GM19395 (cell line): Measurements from ENCODE around the gene SDCBP2.

Source experiments
- ATAC-seq: cut with Tn5 transposase; IDR thresholded peaks from one replicate; pipeline ENCODE4 v1.9.1; 2021; ENCODE audit warnings: mild to moderate bottlenecking, moderate library complexity; ENCODE audit not compliant: unreplicated experiment

The SDCBP2 gene

GRCh38 chr20:1328680-1329330, at the start of gene SDCBP2:
TSS of gene SDCBP2 (minus strand) at chr20:1329139. CDS start at chr20:1320416, 8,723 bp downstream.
- no peak for ATAC-seq

DNA sequence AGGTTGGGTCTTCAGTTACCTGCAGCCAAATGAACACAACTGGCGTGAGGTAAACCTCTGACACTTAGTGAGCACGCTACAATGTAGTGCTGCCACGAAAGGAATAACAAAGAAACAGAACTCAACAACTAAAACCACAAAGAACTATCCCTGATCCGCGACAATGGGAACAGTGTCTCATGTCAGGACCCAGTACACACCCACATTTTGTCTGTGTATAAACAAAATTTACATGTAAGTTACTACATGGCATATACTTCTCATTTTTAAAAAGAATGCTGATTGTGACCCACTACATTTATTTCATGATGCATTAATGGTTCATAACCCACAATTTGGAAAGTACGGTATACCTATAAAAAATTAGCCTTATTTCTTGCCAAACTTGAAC, 49.8 kb upstream of the SDCBP2 start:
- no peak for ATAC-seq

- ATAC-seq: no peak
Measured at GRCh38 chr20:1377984-1378734, 49.2 kb upstream of the SDCBP2 start.

DNA sequence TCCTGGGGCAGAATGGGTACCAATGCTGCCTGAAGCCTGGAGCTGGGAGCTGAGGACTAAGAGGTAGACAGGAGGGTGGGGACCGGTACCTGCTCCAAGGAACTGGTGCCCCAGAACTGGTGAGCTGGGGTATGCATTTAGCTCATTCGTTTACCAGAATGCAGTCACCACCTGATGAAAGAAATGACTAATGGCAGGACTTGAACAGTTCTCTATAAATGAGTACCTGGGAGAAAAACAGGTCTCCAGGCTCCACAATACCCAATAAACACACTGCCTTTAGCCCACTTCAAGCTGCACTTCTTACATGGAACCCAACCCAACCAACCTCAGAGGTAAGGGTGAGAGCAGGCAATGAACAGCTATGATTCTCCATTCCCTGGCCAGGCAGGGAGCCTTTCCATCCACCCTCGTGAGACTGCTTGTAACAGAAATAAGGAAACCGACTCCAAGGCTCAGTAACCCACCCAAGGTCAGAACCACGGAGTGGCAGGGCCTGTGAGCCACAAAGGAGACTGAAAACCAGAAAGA, 48.5 kb upstream of the SDCBP2 start:
- no peak for ATAC-seq

DNA sequence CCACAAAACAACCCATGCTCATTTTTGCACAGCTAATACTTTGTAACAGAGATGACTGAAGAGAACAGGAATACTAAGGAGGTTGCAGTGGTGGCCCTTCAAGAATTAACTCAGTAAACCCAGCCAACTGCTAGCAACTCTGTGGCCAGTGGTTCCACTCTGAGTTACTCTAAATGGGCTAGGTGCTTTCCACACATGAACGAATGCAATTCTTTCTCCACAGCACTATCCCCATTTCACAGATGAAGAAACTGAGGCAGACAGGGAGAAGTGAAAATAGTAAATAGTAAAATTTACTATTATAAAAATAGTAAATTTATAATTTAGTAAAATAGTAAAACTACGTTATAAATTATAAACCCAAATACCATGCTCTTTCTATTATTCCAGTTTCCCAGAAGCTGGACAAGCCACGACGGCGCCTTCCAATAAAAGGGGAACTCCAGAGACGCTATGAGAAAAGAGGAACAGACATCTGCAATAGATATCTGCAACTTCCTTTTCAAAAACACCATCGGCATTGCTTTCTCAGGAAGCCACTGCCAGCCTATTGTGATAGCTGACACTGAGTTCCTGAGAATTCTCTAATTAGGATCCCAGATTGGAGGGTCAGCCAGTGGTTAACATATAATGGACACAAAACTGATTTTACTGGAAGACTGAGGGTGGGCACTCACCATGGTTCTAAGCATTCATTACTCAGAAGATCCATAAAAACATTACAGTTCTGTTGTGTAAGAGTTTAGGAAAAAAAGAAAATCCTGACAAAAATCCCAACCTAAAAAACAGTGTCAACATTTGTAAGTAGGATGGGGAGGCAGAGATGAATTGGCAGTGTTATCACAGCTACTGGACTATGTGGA, 47.7 kb upstream of the SDCBP2 start:
- ATAC-seq: no peak

DNA sequence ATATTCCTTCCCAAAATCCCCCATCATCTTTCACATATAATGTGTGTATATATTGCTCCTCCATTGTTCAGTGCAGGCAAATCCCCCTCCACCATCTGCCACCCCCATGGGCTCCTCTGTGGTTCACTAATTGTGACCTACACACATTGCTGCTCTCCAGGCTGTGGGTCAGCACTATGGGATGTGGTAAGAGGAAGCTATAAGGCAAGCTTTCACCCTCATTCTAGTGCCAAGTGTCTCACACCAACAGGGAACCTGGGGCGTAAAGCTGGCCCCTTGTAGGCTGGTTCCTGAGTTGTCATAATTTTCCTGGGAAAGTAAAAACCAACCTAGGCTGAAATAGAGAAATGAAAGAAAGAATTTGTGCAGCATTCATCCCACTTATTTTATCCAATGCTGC, 47.1 kb upstream of the SDCBP2 start:
- ATAC-seq: no peak

GRCh38 chr20:1375515-1375914, 46.6 kb upstream of the SDCBP2 start:
- no peak for ATAC-seq

GRCh38 chr20:1374246-1374645, 45.3 kb upstream of the SDCBP2 start:
- ATAC-seq: no peak

- no peak for ATAC-seq
Measured at GRCh38 chr20:1373614-1374013, 44.7 kb upstream of the SDCBP2 start.

DNA sequence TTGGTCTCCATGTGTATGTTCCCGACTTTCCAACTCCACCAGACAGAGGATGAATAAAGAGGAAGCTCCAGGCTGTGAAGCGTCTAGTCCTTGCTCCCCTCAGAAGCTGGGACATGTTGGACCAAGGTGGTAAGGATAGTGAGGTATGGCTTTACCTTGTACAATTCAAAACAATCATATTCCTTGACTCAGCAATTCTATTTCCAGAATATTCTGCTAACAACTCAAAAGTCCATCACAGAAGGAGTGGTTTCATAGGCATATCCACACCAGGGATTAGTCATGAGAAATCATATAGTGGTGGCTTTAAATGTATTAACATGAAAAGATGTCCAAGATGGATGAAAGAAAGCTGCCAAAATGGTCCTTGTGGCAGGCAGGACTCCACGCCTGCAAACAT, 44.1 kb upstream of the SDCBP2 start:
- no peak for ATAC-seq

DNA sequence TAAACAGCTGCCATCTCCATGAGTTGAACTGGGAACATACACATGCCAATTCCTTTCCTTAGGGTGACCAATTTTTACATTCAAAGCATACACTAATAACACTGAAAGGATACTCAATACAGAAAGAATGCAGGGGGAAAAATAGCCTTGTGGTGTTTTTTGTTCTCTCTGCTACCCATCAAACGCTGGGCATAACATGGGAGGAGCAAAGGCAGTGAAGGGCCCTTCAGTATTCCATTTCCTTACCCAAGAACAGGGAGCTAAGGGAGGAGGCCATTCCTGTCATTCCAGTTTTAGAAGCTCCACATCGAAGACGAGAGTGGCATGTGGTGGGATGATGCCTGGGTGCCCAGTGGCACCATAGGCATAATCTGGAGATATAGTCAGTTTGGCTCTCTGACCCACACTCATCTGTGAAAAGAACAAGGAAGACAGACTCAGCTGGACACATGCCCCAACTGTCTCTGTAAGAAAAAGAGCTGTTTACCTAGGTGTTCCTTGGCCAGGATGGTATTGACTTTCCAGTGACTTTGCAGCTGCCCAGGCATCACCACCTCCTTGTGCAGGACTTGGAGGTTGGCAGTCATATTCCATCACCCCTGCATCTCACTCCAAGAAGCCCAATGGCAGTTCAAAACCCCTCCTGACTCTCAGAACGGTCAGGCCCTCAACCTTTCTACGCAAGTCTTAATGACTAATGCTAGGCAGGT, 43.0 kb upstream of the SDCBP2 start:
- ATAC-seq: no peak

DNA sequence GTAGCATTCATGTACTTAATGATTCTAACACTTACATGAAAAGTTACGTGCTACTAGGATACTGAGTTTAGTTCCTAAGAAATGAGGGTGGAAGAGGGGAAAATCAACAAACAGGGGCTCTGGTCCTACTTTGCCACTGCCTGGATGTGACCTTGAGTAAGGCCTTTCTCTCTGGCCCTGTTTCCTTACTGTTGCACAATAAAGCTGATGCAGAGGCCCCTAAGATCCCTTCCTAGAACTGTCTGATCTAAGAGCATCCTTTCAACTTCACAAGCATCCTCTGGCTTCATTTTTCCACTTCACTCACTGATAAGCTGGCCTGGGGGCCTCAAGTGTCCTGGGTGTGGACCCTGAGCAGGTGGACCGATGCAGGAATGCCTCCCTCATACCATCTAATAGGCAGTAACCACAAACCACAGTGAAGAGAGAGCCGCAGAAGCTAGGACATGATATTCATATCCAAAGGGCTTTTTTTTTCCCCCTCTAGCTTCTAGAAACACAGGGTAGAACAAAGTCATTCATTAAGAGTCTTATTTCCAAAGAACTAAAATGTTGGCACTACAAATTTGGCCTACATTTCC, 42.4 kb upstream of the SDCBP2 start:
- no peak for ATAC-seq

DNA sequence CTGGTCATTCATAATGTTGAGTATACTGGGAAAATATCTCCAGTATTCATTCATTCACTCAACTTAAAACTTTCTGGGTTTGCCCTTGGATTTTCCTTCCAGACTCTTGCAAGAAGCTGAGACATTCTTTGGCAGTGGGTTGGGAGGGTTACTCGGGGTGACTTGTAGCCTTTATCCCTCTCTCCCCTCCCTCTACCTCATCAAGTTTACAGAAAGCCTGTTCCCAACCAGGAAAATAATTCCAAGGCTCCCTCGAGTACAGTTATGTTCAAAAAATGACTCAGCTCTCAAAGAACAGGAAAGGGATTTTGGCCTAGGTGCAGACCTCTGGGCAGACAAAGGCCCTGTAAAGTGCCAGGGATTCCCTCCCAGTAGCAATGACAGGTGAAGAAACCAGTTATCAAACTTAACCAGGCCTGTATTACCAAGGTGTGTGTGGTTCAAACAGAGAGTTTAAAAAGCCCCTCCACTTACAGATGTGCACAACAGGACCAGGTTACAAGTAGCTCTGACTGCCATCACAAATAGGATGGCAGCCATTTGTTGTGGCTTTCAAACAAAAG, 41.7 kb upstream of the SDCBP2 start:
- ATAC-seq: no peak

DNA sequence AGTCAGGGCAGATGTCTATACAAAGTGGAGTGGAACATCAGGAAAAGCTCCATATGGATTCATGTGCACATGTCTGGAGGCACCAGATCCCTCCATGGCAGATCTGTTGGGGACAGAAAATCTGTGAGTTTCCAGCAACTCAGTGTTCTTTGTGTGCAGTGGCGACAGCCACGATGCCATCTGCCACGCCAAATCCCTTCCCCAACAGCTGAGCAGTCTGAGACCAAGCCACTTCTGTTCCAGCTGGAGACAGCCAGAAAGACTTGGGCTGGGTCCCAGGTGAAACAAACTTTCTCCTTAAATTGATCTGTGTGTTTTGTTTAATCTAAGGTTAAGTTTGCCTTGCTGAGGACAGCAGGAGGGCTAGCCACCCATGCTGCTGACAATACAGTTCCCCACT, 41.0 kb upstream of the SDCBP2 start:
- no peak for ATAC-seq

DNA sequence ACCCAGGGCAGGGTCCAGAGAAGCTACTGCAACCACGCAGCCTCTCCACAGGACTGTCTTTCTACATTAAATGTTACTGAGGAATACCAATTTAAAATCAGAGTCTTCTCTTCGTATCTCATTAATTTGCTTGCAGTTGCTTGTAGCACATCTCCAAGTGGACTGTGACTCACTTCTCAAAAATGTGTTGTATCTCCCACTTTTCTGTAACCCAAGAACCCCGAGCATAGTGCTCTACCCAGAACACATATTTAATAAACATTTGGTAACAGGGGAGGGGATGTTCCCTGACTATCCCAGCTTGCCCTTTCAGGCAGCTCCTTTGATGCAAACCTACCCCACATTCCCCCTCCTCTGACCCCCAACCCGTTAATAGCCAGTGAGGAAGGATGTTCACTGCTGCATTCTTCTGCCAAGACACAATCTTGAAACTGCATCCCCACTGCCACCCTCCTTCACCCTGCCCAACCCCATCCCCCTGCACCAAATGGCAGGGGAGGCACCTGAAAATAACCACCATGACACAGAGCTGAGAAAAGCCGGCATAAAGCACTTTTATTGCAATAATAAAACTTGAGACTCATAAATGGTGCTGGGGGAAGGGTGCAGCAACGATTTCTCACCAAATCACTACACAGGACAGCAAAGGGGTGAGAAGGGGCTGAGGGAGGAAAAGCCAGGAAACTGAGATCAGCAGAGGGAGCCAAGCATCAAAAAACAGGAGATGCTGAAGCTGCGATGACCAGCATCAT, 39.7 kb upstream of the SDCBP2 start:
- ATAC-seq: no peak

DNA sequence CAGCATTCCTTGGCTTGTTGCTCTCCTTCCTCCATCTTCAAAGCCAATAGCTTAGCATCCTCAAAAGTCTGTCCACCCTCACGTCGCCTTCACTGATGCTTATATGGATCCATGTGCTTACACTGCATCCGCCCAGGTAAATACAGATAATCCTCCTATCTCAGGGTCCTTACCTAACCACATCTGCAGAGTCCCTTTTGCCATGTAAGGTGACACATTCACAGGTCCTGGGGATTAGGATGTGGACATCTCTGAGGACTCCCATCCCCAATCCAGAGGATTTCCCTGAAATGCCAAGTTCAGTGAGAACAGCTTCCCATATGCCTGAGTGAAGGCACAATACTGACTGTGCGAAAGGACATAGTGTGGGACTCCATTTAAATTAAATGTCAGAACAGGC, 38.5 kb upstream of the SDCBP2 start:
- ATAC-seq: no peak

DNA sequence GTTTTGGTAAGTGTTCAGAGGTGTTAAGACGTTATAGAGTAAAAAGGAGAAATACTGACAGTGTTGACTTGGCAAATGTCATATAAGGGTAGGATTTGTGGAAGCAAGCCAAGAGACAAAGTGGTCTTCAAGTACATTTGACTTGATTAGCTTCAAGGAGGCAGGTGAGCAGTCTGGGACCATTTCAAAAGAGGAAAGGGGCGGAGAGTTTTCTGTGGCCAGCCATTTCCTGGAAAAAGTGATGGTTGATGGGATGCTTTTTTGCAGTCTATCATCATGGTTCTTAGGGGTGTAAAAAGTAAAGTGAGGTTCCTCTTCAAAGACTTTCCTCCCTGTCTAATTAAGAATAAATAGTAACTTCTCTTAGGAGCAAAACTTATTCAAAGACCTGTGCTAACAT, 35.2 kb upstream of the SDCBP2 start:
- no peak for ATAC-seq

DNA sequence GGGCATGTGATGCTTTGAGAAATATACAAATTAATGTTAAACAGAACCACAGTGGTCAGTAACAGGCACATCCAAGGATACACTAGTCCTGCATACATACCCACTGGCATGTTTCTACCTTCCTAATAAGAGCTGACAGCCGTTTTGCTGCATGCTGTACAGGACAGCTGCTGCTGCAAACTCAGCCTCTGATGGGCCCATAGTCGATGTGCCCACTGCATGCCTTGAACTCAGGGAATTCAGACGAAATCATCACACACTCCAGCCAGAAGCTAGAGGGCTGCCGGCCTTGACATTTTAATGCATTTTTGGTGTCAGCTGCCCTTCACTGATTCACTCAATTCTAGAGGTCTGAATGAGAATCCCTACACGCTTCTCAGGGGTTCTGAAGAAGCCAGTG, 34.6 kb upstream of the SDCBP2 start:
- no peak for ATAC-seq

DNA sequence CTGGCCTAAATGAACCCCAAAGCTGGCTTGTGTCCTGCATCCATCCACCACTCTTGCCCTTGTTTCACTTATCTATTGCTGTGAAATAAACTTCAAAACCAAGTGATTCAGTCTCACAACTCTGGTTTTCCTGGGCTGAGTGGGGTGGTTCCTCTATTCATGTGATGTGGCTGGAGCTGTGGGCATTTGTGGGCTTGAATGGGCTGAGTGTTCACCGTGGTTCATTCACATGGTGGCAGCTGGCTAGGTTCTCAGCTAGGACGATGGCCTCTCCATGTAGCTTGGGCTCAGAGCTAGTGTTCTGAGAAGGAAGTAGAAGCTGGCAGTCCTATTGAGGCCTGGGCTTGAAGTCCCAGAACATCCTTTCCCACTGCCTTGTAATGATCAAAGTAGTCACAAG, 33.5 kb upstream of the SDCBP2 start:
- no peak for ATAC-seq
